B cell (primary cell): Measurements from ENCODE around the gene APOBEC3H.

Source experiments
- EZH2 ChIP-seq: IDR thresholded peaks from 2 replicates; pipeline ENCODE4 v1.6.1; 2012; ENCODE audit warnings: borderline replicate concordance, low read depth, mild to moderate bottlenecking, moderate library complexity, low read length; ENCODE audit not compliant: insufficient read depth, poor library complexity, severe bottlenecking
- TF ChIP-seq, protein P1 (sequence below): fragments of 200-600 bp; IDR thresholded peaks from one replicate; pipeline ENCODE4 v1.8.0; 2022; ENCODE audit warnings: antibody characterized with exemption, mild to moderate bottlenecking

DNA sequence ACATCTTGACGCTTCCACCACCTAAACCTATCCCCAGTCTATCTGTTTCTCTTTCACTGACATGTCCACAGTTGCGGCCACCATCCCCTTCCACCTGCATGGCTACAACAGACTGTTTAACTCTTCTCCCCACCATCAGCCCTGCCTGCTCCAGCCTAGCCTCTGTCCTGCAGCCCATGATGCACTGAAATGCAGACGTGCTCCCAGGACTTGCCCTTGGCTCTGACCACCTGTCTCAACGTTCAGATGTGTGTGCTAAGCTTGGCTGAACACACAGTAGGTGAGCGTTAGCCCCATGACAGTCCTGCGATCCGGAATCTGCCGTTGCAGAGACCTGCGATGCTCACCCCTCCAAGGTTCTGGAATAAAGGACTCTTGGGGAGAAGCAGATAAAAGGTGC, 32.7 kb downstream of the APOBEC3H start:
- TF ChIP-seq, protein P1, sequence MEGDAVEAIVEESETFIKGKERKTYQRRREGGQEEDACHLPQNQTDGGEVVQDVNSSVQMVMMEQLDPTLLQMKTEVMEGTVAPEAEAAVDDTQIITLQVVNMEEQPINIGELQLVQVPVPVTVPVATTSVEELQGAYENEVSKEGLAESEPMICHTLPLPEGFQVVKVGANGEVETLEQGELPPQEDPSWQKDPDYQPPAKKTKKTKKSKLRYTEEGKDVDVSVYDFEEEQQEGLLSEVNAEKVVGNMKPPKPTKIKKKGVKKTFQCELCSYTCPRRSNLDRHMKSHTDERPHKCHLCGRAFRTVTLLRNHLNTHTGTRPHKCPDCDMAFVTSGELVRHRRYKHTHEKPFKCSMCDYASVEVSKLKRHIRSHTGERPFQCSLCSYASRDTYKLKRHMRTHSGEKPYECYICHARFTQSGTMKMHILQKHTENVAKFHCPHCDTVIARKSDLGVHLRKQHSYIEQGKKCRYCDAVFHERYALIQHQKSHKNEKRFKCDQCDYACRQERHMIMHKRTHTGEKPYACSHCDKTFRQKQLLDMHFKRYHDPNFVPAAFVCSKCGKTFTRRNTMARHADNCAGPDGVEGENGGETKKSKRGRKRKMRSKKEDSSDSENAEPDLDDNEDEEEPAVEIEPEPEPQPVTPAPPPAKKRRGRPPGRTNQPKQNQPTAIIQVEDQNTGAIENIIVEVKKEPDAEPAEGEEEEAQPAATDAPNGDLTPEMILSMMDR = no peak
- TF ChIP-seq EZH2 = no peak
